Kidney glomerular epithelial cell (primary cell): Measurements from ENCODE around the gene CCDC192.
A peak's percentile ranks its signal among the peaks of the same experiment; 100 is the strongest.

Experiments used
- DNase-seq: peaks from one replicate; lab custom pipeline; 2025; lab: John Stamatoyannopoulos, UW

Gene CCDC192

GRCh38 chr5:127958421-127959011, 255.3 kb downstream of the CCDC192 start:
- DNase-seq, result no peak

GRCh38 chr5:127959152-127959764, 256.1 kb downstream of the CCDC192 start:
- DNase-seq, result peak; percentile 85

- DNase-seq, result no peak
Observed at GRCh38 chr5:127960270-127960691, 257.1 kb downstream of the CCDC192 start.

GRCh38 chr5:127961006-127961762, 258.0 kb downstream of the CCDC192 start:
- no peak for DNase-seq

DNA sequence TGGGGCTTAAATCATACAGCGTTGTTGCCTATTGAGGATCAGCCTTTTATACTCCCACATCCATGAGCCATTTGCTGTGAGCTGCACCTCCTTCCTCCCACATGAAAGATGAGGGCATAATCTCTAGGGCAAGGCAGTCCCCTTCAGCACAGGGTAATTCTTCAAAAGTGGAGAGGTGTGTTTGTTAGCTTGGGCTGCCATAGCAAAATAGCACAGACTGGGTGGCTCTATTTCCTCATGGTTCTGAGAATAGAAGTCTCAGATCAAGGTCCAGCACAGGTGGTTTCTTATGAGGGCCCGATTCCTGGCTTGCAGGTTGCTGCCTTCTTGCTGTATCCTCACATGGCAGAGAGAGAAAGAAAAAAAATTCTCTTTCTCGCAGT, 258.6 kb downstream of the CCDC192 start:
- no peak for DNase-seq

DNA sequence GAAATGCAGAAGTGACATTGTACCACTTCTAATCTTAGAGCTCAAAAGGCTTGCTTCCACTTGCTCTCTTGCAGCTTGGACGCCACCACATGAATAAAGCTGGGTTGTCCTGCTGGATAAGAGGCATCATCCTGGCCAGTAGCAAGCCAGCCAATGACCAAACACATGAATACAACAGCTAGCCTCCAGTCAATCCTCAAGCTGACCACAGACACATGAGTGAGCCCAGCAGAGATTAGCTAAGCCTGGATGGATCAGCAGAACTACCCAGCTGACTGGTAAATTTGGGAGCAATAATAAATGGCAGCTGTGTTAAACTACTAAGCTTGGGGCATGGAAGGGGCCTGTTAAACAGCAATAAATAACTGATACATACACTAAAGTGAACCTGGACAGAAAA, 259.3 kb downstream of the CCDC192 start:
- DNase-seq, result no peak

DNA sequence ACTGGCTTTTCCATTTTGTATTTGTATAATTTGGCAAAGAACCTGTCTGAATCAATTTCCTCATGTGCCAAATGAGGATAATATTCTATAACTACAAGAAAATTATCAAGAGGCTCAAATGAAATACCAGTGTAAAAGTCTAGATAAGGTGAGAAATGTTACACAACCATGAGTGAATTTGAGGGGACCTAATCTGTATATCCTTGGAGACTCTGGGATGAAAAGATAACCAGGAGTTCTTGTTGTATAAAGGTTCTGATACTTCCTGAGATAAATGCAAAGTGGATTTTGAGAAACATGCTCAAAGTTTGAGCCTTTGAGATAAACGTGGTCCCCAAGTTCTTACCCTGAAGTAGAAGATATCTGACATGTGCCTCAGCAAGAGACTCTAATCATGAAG, 260.0 kb downstream of the CCDC192 start:
- DNase-seq, result no peak

DNA sequence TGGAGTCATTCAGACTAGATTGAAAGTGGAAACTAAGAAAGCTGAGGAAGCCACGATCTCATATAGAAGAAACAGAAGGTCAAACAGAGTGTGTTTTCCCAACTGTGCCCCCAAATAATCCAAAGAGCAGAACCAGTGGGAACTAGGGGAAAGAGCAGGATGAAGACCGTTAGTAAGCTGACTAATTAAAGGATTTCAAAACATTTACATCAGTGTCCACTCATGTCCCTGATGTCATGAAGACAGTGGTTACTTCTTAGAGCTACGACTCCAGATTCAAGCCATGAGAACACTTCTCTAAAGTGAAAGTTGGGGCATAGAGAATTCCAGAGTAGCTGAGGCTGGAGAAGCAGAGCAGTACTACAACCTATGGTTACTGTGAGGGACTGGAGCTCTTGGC, 260.7 kb downstream of the CCDC192 start:
- no peak for DNase-seq

GRCh38 chr5:127967323-127967982, 264.3 kb downstream of the CCDC192 start:
- DNase-seq, result no peak

- no peak for DNase-seq
Observed at GRCh38 chr5:127967983-127968592, 264.9 kb downstream of the CCDC192 start.

- no peak for DNase-seq
Observed at GRCh38 chr5:127969002-127969401, 265.8 kb downstream of the CCDC192 start.

DNA sequence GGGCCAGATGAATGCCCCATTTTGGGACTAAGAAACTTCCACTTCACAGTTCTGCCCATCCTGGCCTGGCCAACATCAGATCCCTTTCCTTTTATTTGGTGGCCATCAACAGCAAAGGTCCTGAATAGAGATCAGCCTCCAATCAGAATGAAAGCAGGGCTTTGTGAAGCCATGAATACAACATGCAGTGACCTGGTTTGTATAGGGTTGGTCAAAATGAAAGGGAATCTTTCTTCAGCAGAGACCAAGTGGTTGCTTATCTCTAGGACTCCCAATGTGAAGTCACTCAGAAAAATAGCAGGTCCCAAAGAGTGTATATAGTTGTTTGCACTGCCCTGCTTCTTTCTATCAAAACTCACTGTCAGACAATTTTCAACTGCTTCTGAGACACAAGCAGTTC, 266.5 kb downstream of the CCDC192 start:
- no peak for DNase-seq

DNA sequence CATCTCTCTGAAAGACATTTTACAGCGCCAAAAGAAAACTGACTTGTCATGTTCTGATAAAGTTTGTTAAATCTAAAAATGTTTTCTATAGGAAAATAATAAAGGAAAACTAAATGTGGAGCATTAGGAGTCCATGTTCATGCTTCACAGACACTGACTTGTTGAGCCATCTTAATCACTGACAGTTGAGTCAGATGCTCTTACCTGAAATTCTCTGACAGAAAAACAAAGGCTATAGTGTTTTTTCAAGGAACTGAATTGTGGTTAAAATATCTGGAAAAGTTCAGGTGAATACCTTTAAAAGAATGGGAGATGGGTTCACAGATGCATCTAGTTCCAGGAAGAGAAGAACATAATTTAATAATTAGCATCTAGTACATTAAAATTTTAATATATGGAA, 266.9 kb downstream of the CCDC192 start:
- no peak for DNase-seq

DNA sequence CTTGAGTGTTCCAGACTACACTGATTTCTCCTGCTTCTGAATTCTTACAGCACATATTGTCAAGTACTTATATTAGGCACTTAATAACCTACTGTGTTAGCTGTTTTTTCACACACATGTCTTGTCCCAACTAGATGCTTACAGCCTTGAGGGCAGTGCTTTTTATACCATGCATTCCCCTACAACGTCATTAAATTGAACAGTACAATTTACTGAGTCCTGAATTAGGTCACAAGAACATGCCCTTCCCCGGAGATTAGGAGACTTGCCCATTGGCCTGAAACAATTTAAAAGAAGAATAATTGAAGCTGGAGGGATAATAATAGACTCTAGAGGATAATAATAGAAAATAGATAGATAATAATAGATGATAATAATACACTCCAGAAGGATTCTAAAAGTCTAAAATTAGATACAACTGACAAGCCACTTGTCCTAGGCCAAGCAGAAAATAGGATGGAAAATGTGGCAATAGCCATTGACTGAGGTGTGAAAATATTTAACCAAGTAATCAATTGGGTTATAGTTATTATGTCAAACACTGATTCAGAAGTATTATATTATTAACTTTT, 267.7 kb downstream of the CCDC192 start:
- no peak for DNase-seq

- DNase-seq, result no peak
Observed at GRCh38 chr5:127975961-127976360, 272.8 kb downstream of the CCDC192 start.

GRCh38 chr5:127976525-127976924, 273.3 kb downstream of the CCDC192 start:
- no peak for DNase-seq

DNA sequence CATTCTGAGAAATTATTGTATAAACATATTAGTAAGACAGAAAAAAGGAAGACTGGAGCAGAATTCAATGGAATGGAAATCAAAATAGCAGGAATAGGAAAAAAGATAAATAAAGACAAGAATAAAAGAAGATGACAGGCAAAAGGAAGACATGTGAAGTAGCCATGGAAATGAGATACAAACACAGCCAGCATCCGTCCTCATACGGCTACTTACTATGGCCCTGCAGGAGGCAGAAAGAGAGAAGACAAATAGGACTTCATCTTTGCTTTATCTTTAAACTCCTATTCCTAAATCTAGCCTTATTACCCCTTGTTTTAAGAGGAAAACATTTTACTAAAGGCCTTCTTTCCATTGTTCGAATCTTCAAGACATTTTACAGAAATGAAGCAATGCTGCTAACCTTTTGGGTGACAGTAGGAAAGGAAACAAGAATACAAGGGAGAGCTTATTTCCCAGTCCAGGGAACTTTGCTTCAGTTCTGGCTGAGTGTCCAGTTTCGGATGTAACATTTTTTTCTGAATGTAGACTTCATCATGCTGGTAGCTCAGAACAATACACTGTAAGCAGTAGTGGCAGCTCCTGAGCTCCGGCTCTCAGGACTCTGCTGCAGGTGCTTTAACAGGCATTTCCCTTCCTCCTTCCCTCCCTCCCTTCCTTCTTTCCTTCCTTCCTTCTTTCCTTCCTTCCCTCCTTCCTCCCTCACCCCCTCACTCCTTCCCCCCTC, 274.0 kb downstream of the CCDC192 start:
- no peak for DNase-seq

DNA sequence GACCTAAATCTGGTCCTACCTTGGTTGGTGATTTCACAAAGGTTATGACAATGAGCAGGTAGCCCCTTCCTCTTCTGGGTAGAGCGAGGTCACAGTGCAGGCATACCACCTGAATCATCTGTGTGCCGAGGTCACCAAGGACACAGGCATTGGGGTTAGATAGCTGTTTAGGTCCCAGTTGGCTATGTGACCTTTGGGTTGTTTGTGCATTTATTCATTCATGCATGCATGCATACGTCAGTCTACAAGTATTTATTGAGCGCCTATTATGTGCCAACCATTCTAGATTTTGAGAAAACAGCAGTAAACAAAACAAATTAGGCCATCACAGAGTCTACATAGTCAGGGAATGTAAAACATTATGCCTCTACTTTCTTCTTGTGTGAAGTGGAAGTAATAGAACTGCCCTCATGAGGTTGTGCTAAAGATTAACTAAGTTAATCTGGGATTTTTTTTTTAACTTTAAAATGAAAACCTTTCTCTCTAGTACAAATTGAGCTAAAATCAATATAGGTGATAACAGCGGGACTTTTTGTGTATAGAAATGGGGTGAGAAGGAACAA, 275.6 kb downstream of the CCDC192 start:
- DNase-seq, result no peak

DNA sequence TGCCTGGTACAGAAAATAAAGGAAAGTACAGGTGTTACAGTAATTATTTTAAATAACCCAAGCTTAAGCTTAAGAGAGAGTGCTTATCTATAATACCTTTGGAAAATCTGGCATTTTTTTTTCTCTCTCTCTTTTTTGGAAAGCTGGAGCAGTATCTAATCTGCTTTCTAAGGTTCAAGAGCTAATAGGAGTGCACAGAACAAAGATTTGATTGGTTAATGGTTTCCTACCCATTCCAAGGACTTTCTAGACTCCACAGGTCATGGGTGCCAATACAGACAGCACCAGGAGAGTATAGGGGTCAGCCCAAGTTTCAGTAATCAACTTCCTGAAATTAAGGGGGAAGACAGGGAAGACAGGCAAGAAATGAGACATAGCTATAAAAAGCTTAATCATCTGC, 276.3 kb downstream of the CCDC192 start:
- no peak for DNase-seq

- no peak for DNase-seq
Observed at GRCh38 chr5:127980843-127981242, 277.7 kb downstream of the CCDC192 start.

- DNase-seq, result no peak
Observed at GRCh38 chr5:127981498-127981897, 278.3 kb downstream of the CCDC192 start.
